NCI-H345 (cell line): ENCODE data around the gene GJB6.
A peak's percentile ranks its signal among the peaks of the same experiment; 100 is the strongest.
"Not testable (repeated sequence)": the region's sequence is repeated elsewhere in the genome, so short reads cannot be mapped to it uniquely, and the experiment has no call there.

Source experiments
- DNase-seq: peaks from one replicate; lab custom pipeline; 2025; lab: John Stamatoyannopoulos, UW

Gene GJB6

DNA sequence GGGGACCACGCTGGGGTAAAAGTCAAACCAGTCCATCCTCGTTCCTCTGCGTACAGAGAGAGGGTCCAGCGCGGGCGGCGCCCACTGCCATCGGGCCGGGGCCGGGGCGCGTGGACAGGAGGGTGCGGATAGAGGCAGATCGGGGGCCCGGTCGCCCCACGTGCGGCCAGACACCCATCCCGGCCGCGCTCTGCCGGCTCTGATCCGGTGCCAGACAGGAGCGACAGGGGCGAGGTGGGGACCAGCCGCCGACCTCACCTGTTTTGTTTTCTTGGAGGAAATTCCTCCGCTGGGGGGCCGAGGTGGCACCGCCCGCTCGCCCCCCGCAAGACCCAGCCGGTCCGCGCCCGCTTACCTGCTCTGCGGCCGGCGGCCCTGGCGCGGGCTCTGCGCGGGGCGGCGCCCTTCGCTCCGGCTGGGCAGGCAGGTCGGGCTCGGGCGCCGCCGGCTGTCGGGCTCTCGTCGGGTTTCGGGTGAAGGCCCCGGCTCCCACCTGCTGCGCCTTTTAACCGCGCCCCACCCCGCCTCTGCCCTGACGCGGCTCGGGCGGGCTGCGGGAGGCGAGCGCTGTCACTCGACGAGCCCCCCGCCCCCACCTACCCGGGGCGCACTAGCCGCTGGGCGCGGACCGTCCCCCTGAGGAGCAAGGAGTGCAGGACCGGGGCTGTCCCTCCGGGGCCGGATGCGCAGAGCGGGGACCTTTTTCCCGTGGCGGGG is at the start of gene GJB6:
GJB6 (minus strand) TSS at position 481 of the 717 bp plus-strand sequence. CDS start 8,839 bp downstream, outside the sequence.
- peak; percentile 16 for DNase-seq

DNA sequence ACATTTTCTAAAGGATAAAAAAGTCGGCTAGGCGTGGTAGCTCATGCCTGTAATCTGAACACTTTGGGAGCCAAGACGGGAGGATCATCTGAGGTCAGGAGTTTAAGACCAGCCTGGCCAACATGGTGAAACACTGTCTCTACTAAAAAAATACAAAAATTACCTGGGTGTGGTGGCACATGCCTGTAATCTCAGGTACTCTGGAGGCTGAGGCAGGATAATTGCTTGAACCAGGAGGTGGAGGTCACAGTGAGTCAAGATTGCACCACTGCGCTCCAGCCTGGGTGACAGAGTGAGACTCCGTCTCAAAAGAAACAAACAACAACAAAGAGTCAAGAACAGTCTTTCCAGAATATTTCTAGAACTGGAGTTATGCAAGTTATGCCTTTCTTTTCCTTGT is 44.8 kb upstream of the GJB6 start:
- not testable (repeated sequence) for DNase-seq

DNA sequence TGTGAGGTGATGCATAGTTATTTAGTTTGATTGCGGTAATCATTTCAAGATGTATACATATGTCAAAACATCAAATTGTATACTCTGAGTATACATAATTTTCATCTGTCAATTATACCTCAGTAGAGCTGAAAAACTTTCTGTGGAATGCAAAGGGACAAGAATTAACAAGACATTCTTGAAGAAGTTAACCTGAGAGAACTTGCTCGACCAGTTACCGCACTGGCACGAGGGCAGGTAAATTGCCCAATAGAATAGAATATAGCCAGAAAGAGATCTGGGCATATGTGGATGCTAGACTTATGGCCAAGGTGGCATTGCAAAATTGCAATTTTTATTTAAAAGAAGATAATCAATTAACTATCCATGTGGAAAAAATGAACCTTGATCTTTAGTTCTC is 42.3 kb upstream of the GJB6 start:
- DNase-seq, result no peak

DNA sequence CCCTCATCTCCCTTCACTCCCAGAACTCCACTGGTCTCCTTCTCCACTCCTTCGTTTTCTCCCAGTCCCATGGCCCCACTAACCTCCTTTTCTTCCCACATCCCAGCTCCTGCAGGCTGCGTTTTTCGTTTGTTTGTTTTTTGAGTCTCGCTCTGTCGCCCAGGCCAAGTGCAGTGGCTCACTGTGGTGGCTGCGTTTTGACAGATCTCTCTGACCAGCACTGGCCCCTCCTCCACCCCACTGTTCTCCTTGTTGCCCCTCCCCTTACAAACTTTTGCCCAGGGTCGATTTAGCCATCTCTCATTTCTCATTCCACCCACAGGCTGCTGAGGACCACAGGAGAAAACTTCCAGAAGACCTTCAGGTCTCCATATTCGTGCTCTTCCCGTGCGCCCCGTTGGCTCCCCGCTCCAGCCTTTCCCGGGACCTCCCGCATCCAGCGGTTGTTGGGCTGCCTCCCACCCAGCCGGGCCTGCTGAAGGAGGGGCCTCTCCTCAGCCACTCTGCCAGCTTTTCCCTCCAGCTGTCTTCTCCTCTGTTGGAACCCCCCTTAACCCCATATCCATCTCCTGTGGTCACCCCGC is 40.6 kb upstream of the GJB6 start:
- DNase-seq, result no peak

DNA sequence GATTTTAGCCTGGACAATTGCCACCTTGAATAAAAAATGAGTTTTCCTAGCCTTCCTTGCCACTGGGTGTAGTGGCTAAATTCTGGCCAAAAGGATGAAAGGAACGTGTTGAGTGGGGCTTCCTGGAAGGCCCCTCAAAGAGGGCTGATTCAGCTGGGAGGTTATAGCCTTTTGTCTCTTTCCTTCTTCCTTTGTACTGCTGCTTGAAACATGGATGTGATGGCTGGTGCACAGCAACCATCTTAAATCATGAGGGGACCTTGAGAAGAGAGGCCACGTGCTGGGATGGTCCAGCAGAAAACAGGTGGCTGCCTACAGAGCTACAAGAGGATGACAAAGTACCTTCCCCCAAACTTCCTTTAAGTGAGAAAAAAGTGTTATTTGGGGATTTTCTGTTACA is 40.0 kb upstream of the GJB6 start:
- DNase-seq, result no peak

DNA sequence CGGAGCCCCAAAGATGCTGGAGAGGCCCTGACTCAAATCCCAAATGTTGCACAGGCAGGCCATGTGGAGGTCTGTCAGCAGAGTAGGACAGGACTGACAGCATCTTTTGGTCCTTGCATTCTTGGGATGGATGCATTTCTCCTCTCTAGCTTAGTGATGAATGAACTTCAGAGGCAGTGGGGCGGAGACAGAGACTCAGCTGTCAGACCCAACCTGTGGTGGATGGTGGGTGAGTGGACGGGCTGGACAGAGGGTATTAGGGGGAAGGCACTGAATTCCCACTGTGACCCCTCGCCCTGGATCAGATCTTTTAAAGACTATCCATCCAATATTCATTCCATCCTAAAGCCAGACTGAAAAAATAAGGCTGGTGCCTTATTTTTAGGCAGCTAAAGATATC is 39.3 kb upstream of the GJB6 start:
- DNase-seq, result no peak

DNA sequence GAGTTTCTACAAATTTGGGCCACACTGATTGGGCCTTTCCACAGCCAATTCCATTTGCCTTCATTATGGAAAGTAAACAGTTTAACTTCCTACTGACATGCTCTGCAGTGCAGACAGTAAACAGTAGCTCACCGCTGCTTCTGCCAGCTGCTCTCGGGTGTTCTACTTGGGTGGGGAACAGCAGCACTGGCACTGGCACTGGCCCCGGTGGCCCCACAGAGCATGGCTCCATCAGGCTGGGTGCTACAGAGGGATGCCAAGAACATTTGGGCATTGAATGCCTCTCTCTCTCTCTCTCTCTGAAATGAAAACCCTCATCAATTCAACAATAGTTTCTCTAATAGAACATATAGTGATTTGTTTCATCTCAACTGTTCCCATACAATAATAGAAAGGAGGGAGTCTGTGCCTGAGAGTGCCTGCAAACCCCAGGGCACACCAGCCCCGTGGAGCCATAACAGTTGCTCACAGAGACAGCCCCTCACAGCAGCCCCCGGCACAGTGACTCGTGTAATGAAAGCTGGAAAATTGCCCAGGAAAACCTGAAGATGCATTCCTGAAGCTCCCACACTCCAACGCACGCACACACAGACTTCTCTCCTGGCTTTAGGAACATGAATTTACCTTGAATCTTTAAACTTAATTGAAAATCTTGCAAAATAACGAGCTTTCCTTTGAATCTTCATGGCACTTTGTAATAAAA is 38.2 kb upstream of the GJB6 start:
- DNase-seq, result peak; percentile 12

DNA sequence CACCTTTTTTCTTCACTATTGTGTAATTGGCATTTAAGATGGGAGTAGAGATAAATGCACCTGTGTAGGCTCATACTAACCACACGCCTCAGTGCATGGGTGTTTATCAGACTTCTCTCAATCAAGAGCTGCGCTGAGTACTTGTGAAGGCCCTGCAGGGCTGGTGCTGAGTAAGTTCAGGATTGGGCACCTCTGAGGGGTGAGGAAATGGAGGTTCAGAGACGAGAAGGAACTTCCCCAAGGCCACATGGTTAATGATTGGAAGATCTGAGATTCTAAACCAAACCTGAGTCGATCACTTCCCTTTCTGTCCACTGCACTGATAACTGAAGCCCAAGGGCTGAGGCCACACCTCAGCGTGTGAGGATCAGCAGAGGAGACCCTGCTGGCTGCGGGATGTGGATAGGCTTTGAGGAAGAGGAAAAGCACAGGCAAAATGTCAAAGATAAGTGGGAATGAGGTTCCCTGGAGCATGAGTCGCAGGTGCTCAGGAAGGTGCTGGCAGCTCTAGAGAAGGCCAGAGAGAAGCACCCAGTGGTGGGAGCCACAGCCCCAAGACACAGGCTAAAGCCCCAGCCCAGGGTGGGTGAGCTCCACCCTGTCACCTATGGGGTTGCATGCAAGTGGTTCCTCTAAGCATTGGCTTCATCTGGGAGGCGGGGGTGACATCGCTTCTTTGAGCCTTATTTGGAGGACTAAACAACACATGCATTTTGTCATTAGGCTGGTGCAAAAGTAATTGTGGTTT is 32.3 kb upstream of the GJB6 start:
- DNase-seq, result no peak

DNA sequence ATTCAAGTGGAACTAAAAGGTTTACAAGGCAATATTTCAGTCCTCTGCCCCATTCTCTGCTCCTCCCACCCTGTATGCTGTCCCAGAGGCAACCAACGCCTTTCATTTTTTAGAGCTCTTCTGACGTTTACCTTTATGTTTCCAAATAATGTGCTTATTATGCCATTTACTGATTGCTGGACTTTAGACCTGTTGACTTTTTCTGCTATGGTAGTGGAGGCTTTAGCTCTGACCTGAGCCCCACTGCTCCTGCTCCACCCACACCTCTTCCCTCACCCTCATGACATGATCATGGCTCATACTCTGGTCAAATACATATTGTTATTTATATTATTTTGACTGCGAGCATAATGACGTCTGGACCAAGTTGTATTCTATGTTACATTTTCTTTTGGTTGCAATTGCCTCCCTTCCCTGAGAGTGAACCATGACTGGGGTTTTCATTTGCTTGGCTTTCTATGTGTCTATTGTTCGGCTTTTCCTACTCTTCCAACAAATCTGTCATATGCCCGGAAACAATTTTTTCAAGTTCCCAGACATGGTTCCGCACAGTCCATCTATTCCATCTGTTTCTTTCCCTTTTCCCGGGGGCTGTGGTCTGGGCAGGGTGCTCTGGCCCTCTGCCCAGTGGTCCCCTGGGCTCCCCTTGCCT is 31.4 kb upstream of the GJB6 start:
- DNase-seq, result no peak

DNA sequence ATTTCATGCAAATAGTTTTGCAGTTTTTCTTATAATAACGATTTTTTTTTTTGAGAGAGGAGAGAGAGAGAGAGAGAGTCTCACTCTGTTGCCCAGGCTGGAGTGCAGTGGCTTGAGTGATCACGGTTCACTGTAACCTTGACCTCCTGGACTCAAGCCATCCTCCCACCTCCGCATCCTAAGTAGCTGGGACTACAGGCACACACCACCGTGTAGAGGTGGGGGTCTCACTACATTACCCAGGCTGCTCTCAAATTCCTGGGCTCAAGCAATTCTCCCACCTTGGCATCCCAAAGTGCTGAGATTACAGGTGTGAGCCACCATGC is 26.8 kb upstream of the GJB6 start:
- DNase-seq, result no peak

DNA sequence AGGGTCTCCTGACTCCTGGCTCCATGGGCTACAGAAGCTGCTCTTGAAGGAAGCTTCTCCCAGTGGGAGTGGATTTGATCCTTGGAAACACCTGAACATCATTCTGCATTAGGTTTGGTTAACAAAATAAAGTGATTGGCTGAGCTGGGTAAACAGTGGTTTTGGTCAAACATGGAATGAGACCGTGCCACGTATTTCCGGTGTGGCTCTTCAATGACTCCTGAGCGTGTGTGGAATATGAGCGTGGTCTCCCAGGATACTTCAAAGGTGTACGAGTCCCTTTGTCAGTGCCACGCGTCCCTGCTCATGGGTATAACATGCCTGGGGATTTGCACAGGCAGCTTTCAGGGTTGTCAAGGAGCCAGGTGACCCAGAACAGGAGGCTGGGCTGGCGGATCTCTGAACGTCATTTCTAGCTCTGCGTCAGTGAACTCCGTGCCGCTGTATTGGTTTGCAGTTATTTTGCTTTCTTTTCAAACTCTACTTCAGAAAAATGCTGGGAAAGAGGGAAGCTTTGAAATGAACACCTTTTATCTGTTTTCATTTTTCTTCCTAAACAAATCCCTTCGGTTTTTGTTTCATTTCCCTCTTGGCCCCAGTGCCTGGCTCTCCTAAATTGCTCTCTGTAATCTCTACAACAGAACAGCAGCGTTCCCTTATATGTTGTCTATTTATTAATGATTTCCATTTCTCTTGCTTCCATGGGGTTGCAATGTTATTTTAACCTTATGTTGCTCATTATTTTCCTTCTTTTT is 26.3 kb upstream of the GJB6 start:
- DNase-seq, result no peak

DNA sequence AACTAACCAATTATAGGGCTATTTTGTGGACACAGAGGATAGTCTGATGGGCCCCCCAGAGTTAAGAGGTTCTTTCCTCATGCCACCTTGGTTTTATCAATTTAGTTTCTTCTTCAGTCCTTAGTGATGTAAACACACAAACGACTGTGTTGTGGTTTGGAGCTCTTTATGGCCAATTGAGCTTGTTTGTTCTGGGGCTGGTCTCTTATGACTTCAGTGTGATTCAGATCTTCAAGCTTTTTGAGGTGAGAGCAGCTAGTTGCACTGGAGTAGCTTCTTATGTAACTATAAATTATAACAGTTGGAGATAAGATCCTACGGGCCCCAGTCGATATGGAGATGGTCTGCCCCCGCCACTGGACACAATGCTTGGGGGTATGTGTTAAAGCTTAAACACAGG is 22.0 kb upstream of the GJB6 start:
- DNase-seq, result no peak

DNA sequence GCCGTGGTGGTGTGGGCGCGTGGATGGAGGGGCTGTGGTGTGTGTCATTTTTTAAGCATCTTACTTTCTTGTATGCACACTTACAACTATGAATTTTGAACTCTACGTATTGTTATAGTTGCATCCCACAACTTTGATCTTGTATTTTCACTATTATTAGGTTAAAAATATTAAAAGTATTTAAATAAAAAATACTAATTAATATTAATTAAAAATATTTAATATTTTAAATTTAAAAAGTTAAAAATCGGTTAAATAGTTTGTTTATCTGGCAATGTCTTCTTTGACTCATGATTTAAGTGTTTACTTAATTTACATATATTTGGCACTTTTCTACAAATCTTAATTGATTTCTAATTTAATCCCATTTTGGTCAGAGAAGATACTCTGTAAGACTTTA is 17.8 kb upstream of the GJB6 start:
- no peak for DNase-seq

DNA sequence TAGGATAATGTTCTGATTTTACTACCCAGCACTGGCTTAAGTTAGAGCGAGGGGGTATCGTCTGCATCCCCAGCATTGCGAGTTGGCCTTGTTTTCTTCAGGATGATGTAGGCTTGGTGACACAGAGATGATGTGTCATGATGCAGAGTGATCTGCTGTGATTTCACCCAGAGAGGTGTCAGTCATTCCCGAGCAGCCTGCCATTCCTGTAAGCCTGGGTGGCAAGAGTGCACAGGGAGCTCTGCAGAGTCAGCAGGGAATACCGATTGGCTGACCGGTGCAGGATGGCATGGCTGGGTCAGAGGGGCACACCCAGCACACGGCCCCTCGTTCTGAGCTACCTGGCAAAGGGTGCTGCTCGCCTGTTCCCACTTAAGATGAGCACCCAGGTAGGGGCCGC is 15.8 kb upstream of the GJB6 start:
- no peak for DNase-seq

DNA sequence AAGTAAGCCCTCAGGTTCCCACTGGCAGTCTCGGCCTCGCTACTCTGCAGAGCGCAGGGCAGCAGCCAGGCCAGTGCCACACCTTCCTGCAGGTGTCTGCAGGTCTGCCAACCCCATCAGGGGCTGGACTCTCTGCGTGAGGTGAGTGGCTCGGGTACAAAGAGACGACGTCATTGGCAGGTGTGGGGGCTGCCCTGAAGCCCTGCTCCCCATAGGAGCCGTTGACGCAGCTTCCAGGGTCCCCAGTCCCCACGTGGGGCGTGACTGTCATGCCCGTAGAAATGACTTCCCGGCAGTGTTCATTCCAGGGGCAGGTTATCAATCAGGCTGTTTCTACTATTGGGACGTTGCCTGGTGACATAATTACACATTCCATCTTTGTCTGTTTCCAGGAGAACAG is 15.3 kb upstream of the GJB6 start:
- DNase-seq, result no peak

DNA sequence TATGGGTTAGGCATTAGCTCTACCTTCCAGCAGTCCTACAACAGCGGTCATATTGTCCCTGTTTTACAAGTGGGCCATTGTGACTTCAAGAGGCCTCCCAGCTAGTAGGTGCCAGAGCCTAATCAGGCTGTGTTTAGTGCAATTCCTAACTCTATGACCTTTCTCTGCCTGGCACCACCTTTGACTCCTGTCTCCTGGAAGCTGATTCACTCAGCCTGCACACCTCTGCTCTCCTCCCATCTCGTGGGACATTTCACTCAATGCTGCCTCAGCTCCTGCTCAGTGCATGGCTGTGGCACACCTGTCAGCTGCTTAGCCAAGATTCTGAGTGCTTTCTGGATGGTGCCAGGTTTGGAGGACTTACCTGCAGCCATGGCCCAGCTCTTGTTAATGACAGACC is 9.5 kb upstream of the GJB6 start:
- no peak for DNase-seq

DNA sequence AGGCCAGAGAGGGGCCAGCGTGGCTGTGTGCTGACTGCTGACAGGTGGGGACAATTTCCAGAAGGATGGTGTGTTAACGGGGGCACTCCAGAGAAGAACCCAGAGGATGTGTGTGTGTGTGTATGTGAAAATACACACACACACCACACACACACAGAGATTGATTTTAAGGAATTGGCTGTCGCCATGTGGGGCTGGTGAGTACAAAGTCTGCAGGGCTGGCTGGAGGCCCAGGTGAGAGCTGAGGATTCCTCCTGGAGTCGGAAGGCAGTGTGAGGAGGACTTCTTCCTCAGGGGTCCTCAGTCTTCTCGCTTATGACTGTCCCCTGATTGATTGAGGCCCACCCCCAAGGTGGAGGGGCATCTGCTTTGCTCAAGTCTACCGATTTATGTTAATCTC is 7.6 kb upstream of the GJB6 start:
- no peak for DNase-seq

DNA sequence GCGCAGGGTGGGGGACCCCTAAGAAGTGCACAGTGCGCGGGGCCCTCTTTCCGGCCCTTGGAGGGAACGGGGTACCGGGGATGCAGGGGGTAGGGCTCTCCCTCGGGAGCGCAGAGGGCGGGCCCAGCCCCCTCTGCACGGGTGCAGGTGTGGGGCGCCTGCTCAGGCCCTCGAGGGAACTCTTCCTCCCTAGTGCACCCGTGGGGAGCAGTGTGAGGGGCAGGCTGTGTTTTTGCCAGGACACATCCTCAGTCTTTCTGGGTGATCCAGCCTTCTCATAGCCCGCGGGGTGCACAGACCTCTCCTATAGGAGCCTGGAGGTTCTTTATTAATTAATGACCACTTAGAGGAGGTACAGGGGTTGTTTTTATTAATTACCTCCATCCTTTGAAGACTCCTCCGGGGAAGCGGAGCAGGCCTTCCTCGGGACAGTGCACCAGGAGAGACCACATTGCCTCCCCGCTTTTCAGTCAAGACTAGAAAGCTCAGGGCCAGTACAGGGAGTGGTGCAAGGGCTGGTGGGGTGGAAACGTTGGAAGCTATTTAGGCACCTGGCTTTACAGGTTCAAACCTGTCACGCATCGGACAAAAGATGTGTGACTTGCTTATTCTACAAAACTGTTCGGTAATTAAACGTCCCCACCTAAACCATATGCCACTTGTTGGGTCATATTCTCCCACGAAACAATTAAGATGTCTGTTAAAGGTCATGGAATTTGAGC is 598 bp upstream of the GJB6 start:
- DNase-seq, result no peak

DNA sequence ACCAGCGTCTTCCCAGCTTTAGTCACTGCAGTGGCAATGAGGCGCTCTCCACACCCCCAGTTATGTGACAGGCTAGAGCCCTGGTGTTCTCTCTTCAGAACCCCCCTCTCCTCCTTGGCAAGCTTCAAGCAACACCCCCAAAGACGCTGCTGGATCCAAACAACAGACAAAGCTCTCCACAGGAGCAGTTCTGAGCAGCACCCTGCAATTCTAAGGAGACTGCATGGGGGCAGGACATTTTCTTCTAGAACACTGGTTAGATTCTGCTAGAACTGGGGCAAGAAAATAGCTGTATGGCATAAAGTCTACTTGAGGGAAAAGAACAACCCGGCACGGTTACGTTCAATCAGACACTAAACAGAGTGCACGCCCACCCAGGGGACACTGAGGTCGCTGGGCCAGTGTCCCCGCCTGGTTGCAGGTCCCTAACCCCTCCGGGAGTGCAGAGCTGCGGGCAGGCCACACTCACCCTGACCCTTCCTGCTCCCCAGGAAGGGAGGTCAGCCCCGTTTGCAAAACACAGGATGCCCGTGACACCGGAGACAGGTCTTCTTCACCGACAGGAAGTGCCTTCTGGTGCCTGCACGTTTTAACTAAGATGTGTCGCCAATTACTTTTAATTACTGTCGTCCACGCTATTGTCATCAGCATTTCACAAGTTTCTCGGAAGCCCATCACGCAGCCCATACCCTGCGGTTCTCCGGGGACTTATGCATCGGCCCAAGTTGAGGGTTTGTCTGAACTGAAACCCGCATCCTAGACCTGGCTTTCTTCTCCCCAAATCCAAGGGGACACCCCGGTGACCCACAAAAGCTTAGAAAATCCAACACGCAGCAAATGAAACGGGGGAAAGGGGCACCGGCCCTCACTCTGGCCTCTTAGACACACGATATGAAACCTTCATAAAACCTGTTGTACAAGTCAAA is 943 bp downstream of the GJB6 start:
- DNase-seq, result no peak

DNA sequence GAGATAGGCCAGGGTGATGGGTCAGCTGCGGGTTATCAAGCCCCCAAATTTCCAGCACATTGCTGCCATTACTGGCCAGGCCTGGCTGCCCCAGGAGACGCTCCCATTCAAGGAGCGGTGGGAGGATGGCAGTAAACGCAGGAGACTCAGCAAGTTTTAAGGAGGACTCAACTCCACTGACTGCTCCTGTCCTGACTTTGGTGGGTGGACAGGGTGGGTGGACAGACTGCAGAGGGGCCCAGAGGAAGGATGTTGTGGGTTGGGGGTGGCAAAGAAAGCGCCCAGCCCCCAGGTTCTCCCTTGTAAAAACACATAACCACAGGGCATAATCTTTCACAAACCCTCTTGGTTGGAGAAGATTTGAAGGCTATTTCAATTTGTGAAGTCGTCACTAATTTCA is 4.4 kb downstream of the GJB6 start:
- no peak for DNase-seq
